Activated naive CD4-positive, alpha-beta T cell treated with anti-CD3 and anti-CD28 coated beads, Interleukin-2, amount 10 ng/mL, durations not matched to agents 7 days and 5 days (primary cell): ENCODE data around the gene CAPN6.

Source experiments
- CTCF ChIA-PET: fragments of 350-600 bp; sonication (Branson Sonifier 250); formaldehyde crosslinking; loops from one replicate; lab custom pipeline; 2021; ENCODE audit warnings: antibody characterized with exemption; lab: Charles Lee
- DNase-seq: peaks from one replicate; pipeline ENCODE4 v3.0.0-alpha.2; 2020
- H3K27ac Mint-ChIP-seq: one replicate; pipeline ENCODE4 v1.8.0; 2021; ENCODE audit warnings: mild to moderate bottlenecking, moderate library complexity, mixed read lengths
- H3K27me3 Mint-ChIP-seq: one replicate; pipeline ENCODE4 v1.8.0; 2021; ENCODE audit warnings: mild to moderate bottlenecking, mixed read lengths
- H3K36me3 Mint-ChIP-seq: one replicate; pipeline ENCODE4 v1.8.0; 2021; ENCODE audit warnings: mixed read lengths
- H3K4me1 Mint-ChIP-seq: one replicate; pipeline ENCODE4 v1.8.0; 2021; ENCODE audit warnings: mixed read lengths
- H3K4me3 Mint-ChIP-seq: one replicate; pipeline ENCODE4 v1.8.0; 2021; ENCODE audit warnings: mild to moderate bottlenecking, moderate library complexity, mixed read lengths
- H3K9me3 Mint-ChIP-seq: one replicate; pipeline ENCODE4 v1.8.0; 2021; ENCODE audit warnings: mixed read lengths

The CAPN6 gene

GRCh38 chrX:111260451-111260850 is 9.8 kb downstream of the CAPN6 start:
- Mint-ChIP-seq H3K9me3 (no peaks in the 10 kb centered on the region), H3K4me3 (no peak overlapping the region), H3K4me1 (no peaks in the 10 kb centered on the region), H3K27ac (no peak overlapping the region), H3K36me3 (no peaks in the 10 kb centered on the region), H3K27me3 (no peaks in the 10 kb centered on the region)
- DNase-seq, result no peak
- CTCF ChIA-PET, result interaction anchor here (0.6 kb wide), 1 partner anchor 35 kb away, joined by 4 read pairs; no protein-coding TSS in a partner anchor

- CTCF ChIA-PET, result no interaction called here
- H3K4me3 Mint-ChIP-seq, result no peak overlapping the region
- no peaks in the 10 kb centered on the region for H3K36me3 Mint-ChIP-seq
- no peak for DNase-seq
- H3K4me1 Mint-ChIP-seq, result no peaks in the 10 kb centered on the region
- no peak overlapping the region for H3K27ac Mint-ChIP-seq
- H3K27me3 Mint-ChIP-seq, result no peaks in the 10 kb centered on the region
- no peaks in the 10 kb centered on the region for H3K9me3 Mint-ChIP-seq
These were observed 10.7 kb downstream of the CAPN6 start for GRCh38 chrX:111259559-111259958.

GRCh38 chrX:111257733-111258132 is 12.6 kb downstream of the CAPN6 start:
- no peaks in the 10 kb centered on the region for H3K9me3 Mint-ChIP-seq
- DNase-seq, result no peak
- no peak overlapping the region for H3K27ac Mint-ChIP-seq
- no peak overlapping the region for H3K4me3 Mint-ChIP-seq
- H3K4me1 Mint-ChIP-seq, result no peaks in the 10 kb centered on the region
- CTCF ChIA-PET, result no interaction called here
- no peaks in the 10 kb centered on the region for H3K36me3 Mint-ChIP-seq
- no peaks in the 10 kb centered on the region for H3K27me3 Mint-ChIP-seq

GRCh38 chrX:111254896-111255693 is 15.2 kb downstream of the CAPN6 start:
- Mint-ChIP-seq H3K4me3 (no peak overlapping the region), H3K27ac (no peak overlapping the region), H3K9me3 (no peaks in the 10 kb centered on the region), H3K4me1 (no peaks in the 10 kb centered on the region), H3K27me3 (no peaks in the 10 kb centered on the region), H3K36me3 (no peaks in the 10 kb centered on the region)
- CTCF ChIA-PET, result no interaction called here
- DNase-seq, result no peak

- Mint-ChIP-seq H3K36me3 (no peaks in the 10 kb centered on the region), H3K27me3 (no peaks in the 10 kb centered on the region), H3K9me3 (no peaks in the 10 kb centered on the region), H3K4me3 (no peak overlapping the region), H3K27ac (no peak overlapping the region), H3K4me1 (no peaks in the 10 kb centered on the region)
- CTCF ChIA-PET, result interaction anchor here (1.1 to 1.5 kb wide), 6 partner anchors 76 to 390 kb away, joined by 3 to 6 read pairs (median 3); no protein-coding TSS in a partner anchor
- DNase-seq, result no peak
These were observed 26.0 kb downstream of the CAPN6 start for GRCh38 chrX:111244235-111244750.

GRCh38 chrX:111216293-111216801 is 53.9 kb downstream of the CAPN6 start:
- Mint-ChIP-seq H3K27ac (no peak overlapping the region), H3K36me3 (no peaks in the 10 kb centered on the region), H3K4me3 (no peak overlapping the region), H3K4me1 (no peaks in the 10 kb centered on the region), H3K9me3 (no peaks in the 10 kb centered on the region), H3K27me3 (no peaks in the 10 kb centered on the region)
- CTCF ChIA-PET, result no interaction called here
- no peak for DNase-seq

- CTCF ChIA-PET, result no interaction called here
- Mint-ChIP-seq H3K27me3 (no peaks in the 10 kb centered on the region), H3K9me3 (no peaks in the 10 kb centered on the region), H3K36me3 (no peaks in the 10 kb centered on the region), H3K27ac (no peak overlapping the region), H3K4me1 (no peaks in the 10 kb centered on the region), H3K4me3 (no peak overlapping the region)
- DNase-seq, result no peak
These were observed 62.4 kb downstream of the CAPN6 start for GRCh38 chrX:111207851-111208250.

GRCh38 chrX:111200327-111200726 is 70.0 kb downstream of the CAPN6 start:
- DNase-seq, result no peak
- Mint-ChIP-seq H3K4me3 (no peak overlapping the region), H3K27ac (no peak overlapping the region), H3K36me3 (no peaks in the 10 kb centered on the region), H3K27me3 (no peaks in the 10 kb centered on the region), H3K9me3 (no peaks in the 10 kb centered on the region), H3K4me1 (no peaks in the 10 kb centered on the region)
- CTCF ChIA-PET, result interaction anchor here (0.6 kb wide), 1 partner anchor 1367 kb away, joined by 5 read pairs; no protein-coding TSS in a partner anchor

GRCh38 chrX:111199505-111199904 is 70.8 kb downstream of the CAPN6 start:
- H3K27me3 Mint-ChIP-seq, result no peaks in the 10 kb centered on the region
- no peak overlapping the region for H3K4me3 Mint-ChIP-seq
- CTCF ChIA-PET, result no interaction called here
- H3K4me1 Mint-ChIP-seq, result no peaks in the 10 kb centered on the region
- DNase-seq, result no peak
- H3K27ac Mint-ChIP-seq, result no peak overlapping the region
- no peaks in the 10 kb centered on the region for H3K36me3 Mint-ChIP-seq
- no peaks in the 10 kb centered on the region for H3K9me3 Mint-ChIP-seq
